Loucy (cell line): ENCODE data around the gene ERFL.

ENCODE experiments used
- H2AFZ ChIP-seq: fragments of 200-600 bp; sonication (generic); 2 replicates; pipeline ENCODE4 v1.6.0; 2016; ENCODE audit warnings: antibody characterized with exemption, mild to moderate bottlenecking, low read length, moderate library complexity
- H3F3A ChIP-seq: fragments of 200-600 bp; 2 replicates; pipeline ENCODE4 v1.6.0; 2016; ENCODE audit warnings: antibody characterized with exemption, low read depth, mild to moderate bottlenecking
- H3K27me3 ChIP-seq: fragments of 200-600 bp; sonication (generic); 2 replicates; pipeline ENCODE4 v1.6.1; 2014; ENCODE audit warnings: low read length, mild to moderate bottlenecking; ENCODE audit not compliant: insufficient read depth, poor library complexity, severe bottlenecking
- H3K36me3 ChIP-seq: fragments of 200-600 bp; sonication (generic); 2 replicates; pipeline ENCODE4 v1.6.1; 2016; ENCODE audit warnings: low read length; ENCODE audit not compliant: insufficient read depth
- H3K4me1 ChIP-seq: fragments of 200-600 bp; sonication (generic); 2 replicates; pipeline ENCODE4 v1.5.1; 2014; ENCODE audit warnings: low read length, mild to moderate bottlenecking; ENCODE audit not compliant: insufficient read depth, poor library complexity, severe bottlenecking
- H3K4me2 ChIP-seq: fragments of 200-600 bp; sonication (generic); 2 replicates; pipeline ENCODE4 v1.6.0; 2014; ENCODE audit warnings: antibody characterized with exemption, low read length, low read depth, mild to moderate bottlenecking; ENCODE audit not compliant: poor library complexity, severe bottlenecking
- H3K4me3 ChIP-seq: fragments of 200-600 bp; sonication (generic); 2 replicates; pipeline ENCODE4 v1.5.1; 2014; ENCODE audit warnings: low read length, mild to moderate bottlenecking, mixed read lengths; ENCODE audit not compliant: poor library complexity, severe bottlenecking
- H3K79me2 ChIP-seq: fragments of 200-600 bp; sonication (generic); 2 replicates; pipeline ENCODE4 v1.6.1; 2014; ENCODE audit warnings: low read length; ENCODE audit not compliant: insufficient read depth
- H3K9ac ChIP-seq: fragments of 200-600 bp; sonication (generic); 2 replicates; pipeline ENCODE4 v1.6.0; 2014; ENCODE audit warnings: mild to moderate bottlenecking, low read depth, low read length, moderate library complexity; ENCODE audit not compliant: poor library complexity, severe bottlenecking
- H3K9me2 ChIP-seq: fragments of 200-600 bp; sonication (generic); replicated peaks from 2 replicates; pipeline ENCODE4 v1.6.1; 2016; ENCODE audit warnings: low read depth, low read length, mixed read lengths
- H3K9me3 ChIP-seq: fragments of 200-600 bp; sonication (generic); 2 replicates; pipeline ENCODE4 v1.6.1; 2014; ENCODE audit warnings: mild to moderate bottlenecking, antibody characterized with exemption, low read length, low read depth; ENCODE audit not compliant: insufficient read depth
- H4K20me1 ChIP-seq: fragments of 200-600 bp; sonication (generic); 2 replicates; pipeline ENCODE4 v1.6.0; 2014; ENCODE audit warnings: antibody characterized with exemption, low read length, mild to moderate bottlenecking; ENCODE audit not compliant: insufficient read depth, poor library complexity, severe bottlenecking
- CTCF ChIP-seq: fragments of 200-600 bp; sonication (generic); conservative IDR thresholded peaks from 2 replicates; pipeline ENCODE4 v1.5.1; 2014; ENCODE audit warnings: mild to moderate bottlenecking, antibody characterized with exemption, low read length
- EZH2phosphoT487 ChIP-seq: fragments of 200-600 bp; IDR thresholded peaks from 2 replicates; pipeline ENCODE4 v1.6.1; 2018; ENCODE audit warnings: antibody characterized with exemption, mild to moderate bottlenecking, moderate library complexity, borderline replicate concordance

ERFL gene

DNA sequence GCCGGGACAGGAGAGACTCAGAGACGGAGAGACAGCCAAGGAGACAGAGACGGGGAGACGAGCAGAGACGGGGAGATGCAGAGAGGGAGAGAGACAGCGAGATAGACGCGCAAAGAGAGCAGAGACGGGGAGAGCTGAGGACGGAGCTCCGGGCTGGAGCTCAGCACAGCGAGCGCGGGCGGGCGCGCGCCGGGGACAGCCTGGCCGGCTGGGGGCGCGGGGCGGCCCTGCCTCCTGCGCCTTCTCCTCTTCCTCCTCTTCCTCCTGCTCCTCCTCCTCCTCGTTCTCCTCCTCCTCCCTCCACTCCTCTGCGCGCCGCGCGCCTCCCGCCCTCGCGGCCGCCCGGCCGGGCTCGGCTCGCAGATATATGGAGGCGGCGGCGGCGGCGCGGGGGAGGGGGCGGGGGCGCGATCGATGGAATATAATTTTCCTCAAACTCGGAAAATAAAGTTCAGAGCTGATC is at the start of gene ERFL:
Gene ERFL, minus strand, starts transcription at position 229 of the 463 bp plus-strand sequence. CDS start 15,530 bp downstream, outside the sequence.
- Histone ChIP-seq H2AFZ (peak within 1 kb of the TSS; percentile 94), H3K4me3 (peak within 1 kb of the TSS; percentile 98), H3K36me3 (no peaks in the 10 kb centered on the region), H3F3A (no peaks in the 10 kb centered on the region), H3K9ac (peak within 1 kb of the TSS; percentile 88), H4K20me1 (no peaks in the 10 kb centered on the region), H3K4me2 (peak within 1 kb of the TSS; percentile 97), H3K9me3 (no peaks in the 10 kb centered on the region), H3K9me2 (no peaks in the 10 kb centered on the region), H3K27me3 (no peaks in the 10 kb centered on the region), H3K4me1 (peaks cover 12% of the 10 kb centered on the region), H3K79me2 (peaks cover 10% of the 10 kb centered on the region; the same call in 1 of the 2 replicates)
- TF ChIP-seq CTCF (no peak; the same call in 1 of the 2 replicates), EZH2phosphoT487 (no peak)

- H3K4me3 ChIP-seq = no peak overlapping the region
- no peak overlapping the region for H3K4me2 ChIP-seq
- no peaks in the 10 kb centered on the region for H4K20me1 ChIP-seq
- H3K79me2 ChIP-seq = no peaks in the 10 kb centered on the region
- H3F3A ChIP-seq = no peaks in the 10 kb centered on the region
- TF ChIP-seq CTCF (no peak), EZH2phosphoT487 (no peak)
- H3K27me3 ChIP-seq = no peaks in the 10 kb centered on the region
- no peak overlapping the region for H2AFZ ChIP-seq
- H3K36me3 ChIP-seq = no peaks in the 10 kb centered on the region
- H3K9me2 ChIP-seq = no peaks in the 10 kb centered on the region
- no peaks in the 10 kb centered on the region for H3K9me3 ChIP-seq
- no peak overlapping the region for H3K9ac ChIP-seq
- H3K4me1 ChIP-seq = no peaks in the 10 kb centered on the region
Measured at GRCh38 chr19:41977916-41978315, 49.7 kb upstream of the ERFL start.

DNA sequence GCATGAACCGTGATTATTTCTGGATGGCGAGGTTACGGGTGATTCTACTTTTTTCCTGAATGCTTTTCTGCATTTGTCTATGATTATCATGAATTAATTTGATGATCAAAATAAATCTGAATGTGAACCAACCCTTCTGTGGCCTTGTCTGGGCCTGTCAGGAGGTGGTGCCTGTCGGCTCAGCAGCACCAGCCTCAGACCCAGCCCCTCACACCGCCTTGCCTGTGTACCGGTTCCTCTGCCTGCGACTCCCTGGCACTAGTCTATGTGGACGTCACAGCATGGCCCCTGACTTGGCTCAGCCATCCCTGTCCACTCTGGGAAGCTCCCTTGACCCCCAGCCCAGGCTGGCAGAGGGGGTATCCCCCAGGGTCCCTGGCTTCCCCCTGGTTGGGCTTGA is 46.4 kb upstream of the ERFL start:
- H3K4me2 ChIP-seq = no peak overlapping the region
- H3K9me3 ChIP-seq = no peaks in the 10 kb centered on the region
- H3K9me2 ChIP-seq = no peaks in the 10 kb centered on the region
- no peak overlapping the region for H2AFZ ChIP-seq
- H3K4me1 ChIP-seq = no peaks in the 10 kb centered on the region
- no peaks in the 10 kb centered on the region for H3K79me2 ChIP-seq
- no peaks in the 10 kb centered on the region for H3K36me3 ChIP-seq
- H3K9ac ChIP-seq = no peak overlapping the region
- H3F3A ChIP-seq = no peaks in the 10 kb centered on the region
- H4K20me1 ChIP-seq = no peaks in the 10 kb centered on the region
- no peaks in the 10 kb centered on the region for H3K27me3 ChIP-seq
- TF ChIP-seq EZH2phosphoT487 (no peak), CTCF (no peak)
- no peak overlapping the region for H3K4me3 ChIP-seq
